C4-2B (cell line): ENCODE data around the gene ZNF775.

Source experiments
- ZFX ChIP-seq: fragments of 450-650 bp; IDR thresholded peaks from 2 replicates; pipeline ENCODE4 v1.6.1; 2017
- TF ChIP-seq, protein P1 (sequence below): fragments of 450-650 bp; conservative IDR thresholded peaks from 2 replicates; pipeline ENCODE4 v1.5.1; 2017; ENCODE audit warnings: mild to moderate bottlenecking

DNA sequence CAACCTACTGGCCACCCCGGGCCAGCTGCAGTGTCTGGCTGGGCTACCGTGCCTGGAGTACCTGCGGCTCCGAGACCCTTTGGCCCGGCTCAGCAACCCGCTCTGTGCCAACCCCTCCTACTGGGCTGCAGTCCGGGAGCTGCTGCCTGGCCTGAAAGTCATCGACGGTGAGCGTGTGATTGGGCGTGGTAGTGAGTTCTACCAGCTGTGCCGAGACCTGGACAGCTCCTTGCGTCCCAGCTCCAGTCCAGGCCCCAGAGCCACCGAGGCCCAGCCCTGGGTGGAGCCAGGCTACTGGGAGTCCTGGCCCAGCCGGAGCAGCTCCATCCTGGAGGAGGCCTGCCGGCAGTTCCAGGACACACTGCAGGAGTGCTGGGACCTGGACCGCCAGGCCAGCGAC is 42.0 kb upstream of the ZNF775 start:
- TF ChIP-seq, protein P1, sequence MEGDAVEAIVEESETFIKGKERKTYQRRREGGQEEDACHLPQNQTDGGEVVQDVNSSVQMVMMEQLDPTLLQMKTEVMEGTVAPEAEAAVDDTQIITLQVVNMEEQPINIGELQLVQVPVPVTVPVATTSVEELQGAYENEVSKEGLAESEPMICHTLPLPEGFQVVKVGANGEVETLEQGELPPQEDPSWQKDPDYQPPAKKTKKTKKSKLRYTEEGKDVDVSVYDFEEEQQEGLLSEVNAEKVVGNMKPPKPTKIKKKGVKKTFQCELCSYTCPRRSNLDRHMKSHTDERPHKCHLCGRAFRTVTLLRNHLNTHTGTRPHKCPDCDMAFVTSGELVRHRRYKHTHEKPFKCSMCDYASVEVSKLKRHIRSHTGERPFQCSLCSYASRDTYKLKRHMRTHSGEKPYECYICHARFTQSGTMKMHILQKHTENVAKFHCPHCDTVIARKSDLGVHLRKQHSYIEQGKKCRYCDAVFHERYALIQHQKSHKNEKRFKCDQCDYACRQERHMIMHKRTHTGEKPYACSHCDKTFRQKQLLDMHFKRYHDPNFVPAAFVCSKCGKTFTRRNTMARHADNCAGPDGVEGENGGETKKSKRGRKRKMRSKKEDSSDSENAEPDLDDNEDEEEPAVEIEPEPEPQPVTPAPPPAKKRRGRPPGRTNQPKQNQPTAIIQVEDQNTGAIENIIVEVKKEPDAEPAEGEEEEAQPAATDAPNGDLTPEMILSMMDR, result no peak
- no peak for TF ChIP-seq ZFX
